GM19463 (cell line): ENCODE results near the gene SMIM45.

ENCODE experiments used
- ATAC-seq: cut with Tn5 transposase; IDR thresholded peaks from one replicate; pipeline ENCODE4 v1.9.1; 2021; ENCODE audit warnings: mild to moderate bottlenecking, moderate library complexity; ENCODE audit not compliant: unreplicated experiment

Gene SMIM45

GRCh38 chr22:41951898-41952474, at the start of gene SMIM45:
Gene SMIM45 (plus strand): TSS chr22:41952150.
- no peak for ATAC-seq

GRCh38 chr22:41902932-41903421, 49.0 kb upstream of the SMIM45 start:
- no peak for ATAC-seq

- no peak for ATAC-seq
Measured at GRCh38 chr22:41904450-41905410, 47.2 kb upstream of the SMIM45 start.

GRCh38 chr22:41905411-41906202, 46.3 kb upstream of the SMIM45 start:
- no peak for ATAC-seq

- no peak for ATAC-seq
Measured at GRCh38 chr22:41906822-41907221, 45.1 kb upstream of the SMIM45 start.

- no peak for ATAC-seq
Measured at GRCh38 chr22:41907436-41908401, 44.2 kb upstream of the SMIM45 start.

- ATAC-seq, result no peak
Measured at GRCh38 chr22:41908411-41909309, 43.3 kb upstream of the SMIM45 start.

- no peak for ATAC-seq
Measured at GRCh38 chr22:41909310-41910049, 42.5 kb upstream of the SMIM45 start.

- ATAC-seq, result no peak
Measured at GRCh38 chr22:41910050-41911000, 41.6 kb upstream of the SMIM45 start.

- no peak for ATAC-seq
Measured at GRCh38 chr22:41911001-41911611, 40.8 kb upstream of the SMIM45 start.

- ATAC-seq, result no peak
Measured at GRCh38 chr22:41912338-41913039, 39.5 kb upstream of the SMIM45 start.

- ATAC-seq, result no peak
Measured at GRCh38 chr22:41913040-41913719, 38.8 kb upstream of the SMIM45 start.

GRCh38 chr22:41913842-41914534, 38.0 kb upstream of the SMIM45 start:
- no peak for ATAC-seq

GRCh38 chr22:41914611-41915034, 37.3 kb upstream of the SMIM45 start:
- ATAC-seq, result no peak
